Colonic mucosa (tissue), 4 donors: ENCODE data around the gene WWOX. TPM values are rescaled to one million over a fixed set of nuclear protein-coding genes. Genes with fewer than 3 reads are reported as not detected.

Experiments used
- DNase-seq: peaks from one replicate; pipeline ENCODE4 v3.0.0-alpha.2; 2020
- H3K27ac ChIP-seq: fragments of 200-600 bp; one replicate; pipeline ENCODE4 v1.8.0; 2021
- H3K27me3 ChIP-seq: fragments of 200-600 bp; one replicate; pipeline ENCODE4 v1.8.0; 2021
- H3K36me3 ChIP-seq: fragments of 200-600 bp; one replicate; pipeline ENCODE4 v1.8.0; 2021
- H3K4me1 ChIP-seq: fragments of 200-600 bp; one replicate; pipeline ENCODE4 v1.8.0; 2021; ENCODE audit warnings: mild to moderate bottlenecking
- H3K4me3 ChIP-seq: fragments of 200-600 bp; one replicate; pipeline ENCODE4 v1.8.0; 2021
- H3K9ac ChIP-seq, 2 donors: one replicate each; pipeline ENCODE4 v1.7.0; 2013; ENCODE audit warnings: control low read depth in 2 of 2, low read depth in 2 of 2, low read length in 2 of 2
- H3K9me3 ChIP-seq: fragments of 200-600 bp; one replicate; pipeline ENCODE4 v1.8.0; 2021
- CTCF ChIP-seq: fragments of 200-600 bp; IDR thresholded peaks from one replicate; pipeline ENCODE4 v1.8.0; 2022; ENCODE audit warnings: antibody characterized with exemption, mild to moderate bottlenecking
- intact Hi-C: fragments of 100-400 bp; cut with DNase I; formaldehyde crosslinking; loops from one replicate; pipeline ENCODE4 v1.14.1; 2022
- total RNA-seq, 2 donors: library from RNA; stranded (reverse); fragmentation: NEBNext Ultra II Directional in 1 of 2; extraction: Animal tissue kit (Norgen Biotek cat#: 25700) in 1 of 2; gene quantifications; one replicate each; pipeline ENCODE4 v1.2.1, GENCODE V29; 2021
- donor health status: healthy.
- donor health status: DM: no; HTN: no; CAD: no.
- donor health status: DM: no; HTN: no; CAD: no.

The WWOX gene
- total RNA-seq, 2 donors from 2014 or later = 7.2 to 11.0 TPM

GRCh38 chr16:78524066-78524595 is 424.7 kb downstream of the WWOX start:
- H3K4me1 ChIP-seq = no peaks in the 10 kb centered on the region
- TF ChIP-seq CTCF = no peak
- no peak overlapping the region for H3K27ac ChIP-seq
- DNase-seq = no peak
- H3K9me3 ChIP-seq = no peaks in the 10 kb centered on the region
- no peaks in the 10 kb centered on the region for H3K27me3 ChIP-seq
- no peak overlapping the region for H3K4me3 ChIP-seq
- H3K9ac ChIP-seq = no peak overlapping the region
- intact Hi-C loops = no loop called here
- H3K36me3 ChIP-seq = no peaks in the 10 kb centered on the region

GRCh38 chr16:78528265-78528664 is 428.8 kb downstream of the WWOX start:
- Histone ChIP-seq H3K27me3 (no peaks in the 10 kb centered on the region), H3K9me3 (no peaks in the 10 kb centered on the region), H3K36me3 (no peaks in the 10 kb centered on the region), H3K4me1 (no peaks in the 10 kb centered on the region), H3K27ac (no peak overlapping the region), H3K9ac (no peak overlapping the region), H3K4me3 (no peak overlapping the region)
- DNase-seq = no peak
- intact Hi-C loops = no loop called here
- TF ChIP-seq CTCF = no peak

- intact Hi-C loops = no loop called here
Observed at GRCh38 chr16:78529881-78530280, 430.4 kb downstream of the WWOX start.

GRCh38 chr16:78530283-78530682 is 430.8 kb downstream of the WWOX start:
- Histone ChIP-seq H3K9ac (no peak overlapping the region), H3K9me3 (no peaks in the 10 kb centered on the region), H3K4me1 (no peaks in the 10 kb centered on the region), H3K36me3 (no peaks in the 10 kb centered on the region), H3K27me3 (no peaks in the 10 kb centered on the region), H3K27ac (no peak overlapping the region), H3K4me3 (no peak overlapping the region)
- no peak for TF ChIP-seq CTCF
- intact Hi-C loops = no loop called here
- DNase-seq = no peak

More at GRCh38 chr16:78529881-78530280, 430.4 kb downstream of the WWOX start:
- Histone ChIP-seq H3K4me1 (no peaks in the 10 kb centered on the region), H3K9me3 (no peaks in the 10 kb centered on the region), H3K4me3 (no peak overlapping the region), H3K36me3 (no peaks in the 10 kb centered on the region), H3K27ac (no peak overlapping the region), H3K9ac (no peak overlapping the region), H3K27me3 (no peaks in the 10 kb centered on the region)
- DNase-seq = no peak
- TF ChIP-seq CTCF = no peak

- no peak overlapping the region for H3K9ac ChIP-seq
- DNase-seq = no peak
- H3K27ac ChIP-seq = no peak overlapping the region
- intact Hi-C loops = no loop called here
- H3K4me3 ChIP-seq = no peak overlapping the region
- no peaks in the 10 kb centered on the region for H3K4me1 ChIP-seq
- no peak for TF ChIP-seq CTCF
- no peaks in the 10 kb centered on the region for H3K36me3 ChIP-seq
- no peaks in the 10 kb centered on the region for H3K27me3 ChIP-seq
- H3K9me3 ChIP-seq = no peaks in the 10 kb centered on the region
Observed at GRCh38 chr16:78535098-78535497, 435.6 kb downstream of the WWOX start.
